ENCODE data around the gene C1orf116.

Gene C1orf116

DNA sequence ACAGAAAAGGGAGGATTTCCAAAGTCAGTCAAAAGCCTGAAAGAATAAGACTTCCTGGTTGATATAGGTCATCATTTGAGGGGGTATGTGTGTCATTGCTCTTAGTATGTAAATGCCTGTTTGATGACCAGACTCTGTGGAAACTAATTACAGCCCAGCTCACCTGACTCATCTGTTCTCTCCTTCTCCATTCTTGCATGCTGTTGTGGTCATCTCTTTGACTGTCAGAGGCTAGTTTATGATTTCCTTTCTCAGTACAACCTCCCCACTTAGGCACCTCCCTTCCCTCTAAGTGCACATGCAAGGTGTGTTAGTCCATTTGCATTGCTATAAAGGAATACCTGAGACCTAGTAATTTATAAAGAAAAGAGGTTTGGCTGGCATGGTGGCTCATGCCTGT lies 2.4 kb upstream of the C1orf116 start:
- no peak for DNase-seq (ENCODE audit: low read depth, low spot score)

DNA sequence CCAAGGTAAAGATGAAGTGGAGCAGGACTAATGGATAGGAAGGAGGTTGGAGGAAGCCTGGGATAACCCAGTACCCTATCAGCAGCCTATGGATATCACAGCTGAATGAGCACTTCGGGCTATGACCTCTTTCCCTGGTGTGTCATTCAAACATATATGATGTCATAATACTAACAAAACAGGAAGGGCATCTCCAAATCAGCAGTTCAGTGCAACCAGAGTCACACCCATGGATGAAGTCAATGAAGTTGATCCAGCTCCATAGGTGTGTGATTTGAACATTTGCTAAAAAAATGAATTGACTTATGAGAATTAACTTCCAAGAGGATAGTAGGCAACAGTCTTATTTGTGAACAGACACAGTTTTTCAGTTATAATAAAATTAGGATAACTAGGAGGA lies 1.7 kb upstream of the C1orf116 start:
- DNase-seq (ENCODE audit: low read depth, low spot score): no peak

DNA sequence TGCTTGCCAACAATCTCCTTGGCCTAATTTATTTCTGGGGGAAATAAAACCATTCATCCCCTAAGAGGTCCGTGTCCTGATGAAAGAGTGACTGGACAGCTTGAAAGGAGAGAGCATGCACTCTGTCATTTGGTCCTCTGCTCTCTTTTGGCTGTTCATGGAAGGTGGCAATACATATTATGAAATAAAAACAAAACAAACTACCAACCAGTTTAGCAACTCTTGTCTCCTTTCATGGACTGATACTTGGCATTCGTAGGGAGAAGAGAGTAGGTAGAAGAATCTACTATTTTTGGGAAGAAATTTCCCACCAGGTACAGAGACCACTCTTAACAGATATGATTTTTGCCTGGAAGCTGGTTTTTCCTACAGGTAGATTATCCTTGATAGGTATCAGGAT lies 746 bp upstream of the C1orf116 start:
- DNase-seq (ENCODE audit: low read depth, low spot score): no peak

DNA sequence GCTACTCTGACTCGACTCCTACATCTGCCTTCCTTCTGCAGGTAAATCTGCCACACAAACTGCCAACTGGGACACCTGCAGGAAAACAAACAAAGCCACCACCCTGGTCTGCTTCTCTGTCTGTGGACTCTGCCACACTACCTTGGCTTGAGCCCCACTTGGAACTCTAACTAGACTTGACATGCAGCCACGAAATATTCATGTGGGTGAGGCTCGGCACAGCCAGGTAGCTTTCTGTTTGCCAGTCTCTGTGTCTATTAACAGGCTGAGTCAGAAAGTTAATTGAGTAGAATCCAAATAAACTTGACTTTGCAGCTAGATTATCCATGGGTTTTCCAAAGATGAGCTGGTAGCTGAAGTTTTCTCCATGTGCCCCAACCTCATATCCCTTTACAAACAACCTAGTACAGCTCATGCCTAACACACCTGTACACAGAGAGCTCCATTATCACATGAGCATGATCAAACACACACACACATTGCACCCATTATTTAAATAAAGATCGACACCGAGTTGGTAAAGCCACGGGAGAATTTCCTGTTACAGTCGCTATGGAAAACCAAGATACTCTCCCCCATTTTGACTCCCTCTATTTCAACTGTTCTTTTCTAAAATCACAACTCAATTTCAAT lies 808 bp downstream of the C1orf116 start:
- DNase-seq (ENCODE audit: low read depth, low spot score): no peak

DNA sequence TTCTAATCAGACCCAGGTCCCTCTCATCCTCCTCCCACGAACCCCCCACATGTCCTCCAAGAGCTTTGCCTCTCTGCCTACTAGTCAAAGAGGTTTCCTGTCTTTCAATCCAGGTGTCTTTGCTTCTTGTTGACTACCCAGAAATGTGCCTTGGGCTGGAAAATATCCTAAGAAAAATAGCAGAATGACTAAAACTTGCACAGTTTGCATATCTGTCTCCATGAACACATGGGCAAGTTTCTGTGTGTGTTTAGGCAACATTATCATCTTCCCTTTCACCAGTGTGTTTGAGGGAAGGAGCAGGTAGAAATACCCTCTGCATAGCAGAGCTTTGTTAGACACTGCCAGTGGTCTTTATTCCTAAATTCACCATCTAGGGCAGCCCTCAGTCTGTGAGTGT lies 1.5 kb downstream of the C1orf116 start:
- DNase-seq (ENCODE audit: low read depth, low spot score): no peak

DNA sequence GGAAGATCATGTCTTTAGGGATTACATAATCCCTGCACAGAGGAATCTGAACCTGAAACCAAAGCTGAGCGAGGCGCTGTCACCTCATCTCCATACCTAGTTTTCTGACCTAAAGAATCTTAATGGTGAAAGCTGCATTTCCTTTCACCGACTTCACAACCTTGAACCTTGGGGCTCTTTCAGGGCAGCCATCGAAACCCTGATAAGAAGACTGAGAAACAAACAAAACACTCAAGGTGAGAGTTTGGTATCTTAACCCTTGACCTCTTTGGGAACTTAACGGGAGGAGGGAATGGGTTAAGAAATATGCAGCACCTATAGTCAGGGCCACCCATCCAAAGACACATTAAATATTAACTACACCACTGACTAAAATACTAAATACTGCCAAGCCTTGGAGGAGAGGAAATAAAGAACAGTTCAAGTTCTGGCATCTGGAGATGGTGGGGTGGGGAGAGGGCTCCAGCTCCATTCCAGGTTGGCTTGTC lies 2.0 kb downstream of the C1orf116 start:
- DNase-seq (ENCODE audit: low read depth, low spot score): no peak

DNA sequence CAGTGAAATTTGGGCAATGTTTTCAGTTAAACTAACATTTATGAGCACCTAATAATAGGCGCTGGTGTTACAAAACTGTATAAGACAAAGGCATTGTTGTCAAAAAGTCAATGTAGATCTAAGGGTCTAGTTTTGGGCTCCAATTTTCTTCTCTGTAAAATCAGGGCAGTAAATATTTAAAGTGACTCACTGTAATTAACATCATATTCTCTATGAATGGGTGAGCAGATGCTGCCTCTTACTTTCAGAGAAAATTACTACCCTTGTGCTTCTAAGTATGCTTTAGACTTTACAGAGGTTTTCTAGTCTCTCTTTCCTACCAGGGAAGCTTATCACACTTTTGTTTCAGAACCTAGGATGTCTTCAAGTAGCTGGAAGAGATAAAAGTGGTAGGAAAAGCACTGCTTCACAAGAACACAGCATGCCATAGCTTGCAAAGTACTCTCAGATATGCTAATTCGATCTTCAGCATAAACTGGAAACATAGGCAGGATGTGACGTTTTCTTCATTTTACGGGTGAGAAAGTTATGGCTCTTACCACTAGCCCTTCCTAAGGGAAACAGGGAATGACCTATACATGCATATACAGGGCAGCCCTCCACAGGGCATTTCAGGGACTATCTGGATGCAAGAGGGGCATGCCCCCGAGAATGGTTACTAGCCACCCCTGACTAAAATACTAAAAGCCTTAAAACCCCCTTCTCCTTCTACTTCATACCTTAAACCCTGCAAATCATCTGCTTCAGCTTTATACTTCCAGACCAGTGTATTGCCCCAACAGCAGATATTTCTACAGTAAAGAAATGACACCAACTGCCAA lies 2.6 kb downstream of the C1orf116 start:
- no peak for DNase-seq (ENCODE audit: low read depth, low spot score)

DNA sequence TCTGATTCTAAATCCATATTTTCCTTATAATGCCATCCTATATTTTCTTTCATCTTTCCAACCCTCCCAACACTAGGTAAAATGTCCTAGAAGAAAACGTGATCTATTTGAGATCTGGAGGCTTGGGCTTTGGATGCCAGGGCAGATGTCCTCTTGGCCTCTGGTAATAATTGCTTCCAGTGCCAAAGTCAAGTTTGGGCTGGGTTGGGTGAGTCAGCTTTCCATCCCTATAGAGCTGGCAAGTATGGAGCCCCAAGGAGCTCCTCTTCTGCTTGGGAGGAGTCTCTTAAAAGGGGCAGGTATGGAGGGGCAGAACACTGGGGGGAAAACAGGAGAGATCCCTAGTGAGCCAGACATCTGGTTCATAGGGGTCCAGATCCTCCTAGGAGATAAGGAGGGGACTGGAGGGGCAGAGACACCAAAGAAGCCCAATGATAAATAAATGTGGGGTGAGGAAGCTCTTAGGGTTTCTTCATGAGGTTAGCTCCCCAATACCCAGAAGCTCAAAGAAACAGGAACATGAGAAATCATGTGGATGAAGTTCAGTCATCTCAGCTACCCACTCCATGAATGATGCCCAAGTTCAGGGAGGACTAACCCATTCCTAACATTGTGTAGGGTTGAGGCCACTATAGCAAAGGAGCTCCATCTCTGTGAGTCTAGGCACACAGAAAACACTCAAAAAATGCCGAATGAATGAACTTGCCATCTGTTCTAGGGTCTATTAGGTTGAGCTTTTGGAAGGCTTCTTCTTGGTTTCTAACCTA lies 3.5 kb downstream of the C1orf116 start:
- no peak for DNase-seq (ENCODE audit: low read depth, low spot score)

DNA sequence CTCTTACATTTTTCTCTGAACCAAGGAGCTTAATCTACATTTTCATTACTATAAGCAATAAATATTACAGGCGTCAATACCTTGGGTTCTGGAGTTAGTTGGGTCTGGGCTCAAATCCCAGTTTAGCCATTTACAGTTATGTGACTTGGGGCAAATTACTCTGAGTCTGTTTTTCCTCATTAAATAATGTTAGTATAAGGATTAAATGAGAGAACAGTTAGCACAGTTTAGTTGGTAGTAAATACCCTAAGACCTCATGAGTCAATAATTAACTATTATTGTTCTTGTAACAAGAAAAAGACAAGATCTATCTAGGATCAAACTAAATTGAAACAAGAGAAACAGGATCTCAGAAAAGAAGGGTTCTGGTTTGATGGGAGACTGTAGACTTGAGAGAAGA lies 4.6 kb downstream of the C1orf116 start:
- no peak for DNase-seq (ENCODE audit: low read depth, low spot score)

DNA sequence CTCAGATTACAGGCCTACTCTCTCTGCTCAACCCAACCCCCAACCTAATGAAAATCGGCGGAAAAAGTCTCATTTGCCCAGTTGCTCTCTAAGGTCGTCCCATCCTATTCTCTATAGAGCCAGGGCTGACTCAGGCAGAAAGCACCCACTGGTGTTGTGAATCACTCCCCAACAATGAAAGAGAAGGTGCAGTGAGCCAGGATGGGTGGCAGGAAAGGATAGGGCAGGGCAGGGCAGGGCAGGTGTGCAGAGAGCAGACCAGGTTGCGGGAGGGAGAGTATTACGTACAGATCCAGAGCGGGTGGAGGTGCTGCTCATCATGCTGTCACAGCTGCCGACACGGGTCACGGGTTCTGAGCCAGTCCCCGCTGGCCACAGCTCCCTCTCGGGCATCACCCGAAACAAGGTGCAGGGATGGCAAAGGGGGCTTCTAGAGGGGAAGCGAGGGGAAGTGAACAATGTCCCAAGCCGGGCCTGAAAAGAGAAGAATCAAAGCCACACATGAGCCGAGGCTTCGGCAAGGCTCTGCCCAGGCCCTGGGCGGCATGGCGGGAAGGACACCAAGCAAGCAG lies 5.3 kb downstream of the C1orf116 start:
- DNase-seq (ENCODE audit: low read depth, low spot score): no peak

DNA sequence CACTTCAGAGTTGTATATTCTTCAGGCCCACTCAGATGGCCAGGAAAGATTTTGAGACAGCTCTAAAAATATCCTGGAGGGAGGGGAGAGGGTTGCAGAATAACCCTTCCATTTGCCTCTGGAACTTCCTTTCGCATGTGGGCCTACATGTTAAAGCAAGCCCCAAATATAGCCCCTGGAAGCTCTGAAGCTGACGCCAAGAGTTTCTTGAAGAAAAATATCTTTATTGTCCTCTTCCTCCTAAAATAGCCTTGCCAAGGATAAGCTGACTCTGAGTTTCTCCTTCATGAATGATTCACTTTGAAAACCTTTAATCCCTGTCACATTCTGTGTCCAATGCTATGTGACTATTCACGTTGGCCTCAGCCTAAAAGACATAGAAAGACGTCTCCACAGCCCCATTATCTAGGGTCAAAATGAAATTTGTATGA lies 6.4 kb downstream of the C1orf116 start:
- DNase-seq (ENCODE audit: low read depth, low spot score): no peak

DNA sequence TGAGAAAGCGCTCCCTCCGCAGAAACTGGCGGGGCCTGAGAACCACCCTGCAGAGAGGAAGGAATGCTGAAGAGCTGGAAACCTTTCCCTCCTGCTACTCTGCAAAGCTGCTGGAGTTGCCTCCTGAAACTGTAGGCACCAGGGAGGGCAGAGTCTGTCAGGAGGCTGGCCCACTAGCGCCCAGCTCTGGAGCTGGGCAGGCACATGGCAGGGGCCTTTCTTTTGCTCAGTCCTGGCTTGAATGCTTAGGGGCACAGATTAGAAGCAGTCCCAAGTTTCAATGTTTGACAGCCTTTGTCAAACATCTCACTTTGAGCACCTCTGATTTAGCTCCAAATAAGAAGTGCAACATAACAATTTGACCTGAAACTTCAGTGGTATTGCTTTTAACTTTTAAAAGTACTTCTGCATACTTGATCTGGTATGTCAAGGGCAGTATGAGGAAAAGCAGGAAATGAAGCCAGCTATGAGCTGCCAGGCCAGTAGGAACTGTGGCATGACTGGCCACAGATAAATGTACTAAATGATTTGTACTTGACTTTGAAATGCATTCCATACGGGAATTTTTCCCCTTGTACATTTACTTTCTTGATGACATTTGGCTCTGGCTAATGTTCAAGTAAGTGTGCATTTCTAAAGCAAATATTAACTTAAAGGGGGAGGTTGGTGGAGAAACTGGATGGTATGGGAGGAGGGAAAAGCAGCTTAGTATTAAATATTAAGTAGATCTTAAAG lies 7.2 kb downstream of the C1orf116 start:
- DNase-seq (ENCODE audit: low read depth, low spot score): no peak

DNA sequence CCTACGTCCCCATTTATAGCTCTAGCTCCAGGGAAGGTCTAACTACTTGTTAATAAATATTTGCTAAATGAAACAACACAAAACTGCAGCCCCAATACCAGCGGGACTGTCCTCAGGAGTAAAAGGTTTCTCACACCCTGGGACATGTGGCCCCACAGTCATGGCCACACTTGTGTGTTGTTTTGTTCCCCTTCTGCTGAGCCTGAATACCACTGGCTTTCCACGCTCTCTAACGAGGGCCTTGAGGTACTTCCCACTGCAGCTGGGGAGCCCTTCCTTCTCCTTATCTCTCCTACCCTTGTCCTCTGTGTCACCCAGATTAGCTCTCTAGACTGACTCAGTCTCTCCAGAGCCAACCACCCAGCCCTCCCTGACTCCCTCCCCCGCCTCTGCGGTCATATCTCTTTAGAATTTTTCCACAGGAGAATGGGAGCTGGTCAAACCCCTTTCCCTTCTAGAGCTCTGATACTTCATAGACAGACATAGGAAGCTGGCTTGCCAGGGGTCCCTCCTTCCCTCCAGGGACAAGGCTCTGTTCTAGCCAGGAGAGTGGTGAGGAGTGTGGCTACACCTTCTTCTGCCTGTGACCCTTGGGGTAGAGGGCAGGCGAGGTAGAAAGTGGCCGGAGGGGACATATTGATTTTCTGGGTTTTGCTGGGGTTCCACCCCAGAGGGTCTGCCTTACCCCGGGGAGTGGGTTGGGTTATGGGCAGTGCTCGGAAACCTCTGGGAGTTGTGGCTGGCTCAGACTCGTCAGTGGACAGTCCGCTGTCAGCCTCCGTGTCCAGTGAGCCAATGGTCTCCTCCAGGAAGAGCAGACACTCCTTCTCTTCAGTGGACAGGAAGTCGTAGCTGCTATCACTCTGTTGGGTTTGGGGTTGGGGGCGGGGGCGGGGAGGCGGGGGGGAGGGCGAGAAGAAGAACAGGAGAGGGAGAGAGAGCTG lies 8.1 kb downstream of the C1orf116 start:
- no peak for DNase-seq (ENCODE audit: low read depth, low spot score)

DNA sequence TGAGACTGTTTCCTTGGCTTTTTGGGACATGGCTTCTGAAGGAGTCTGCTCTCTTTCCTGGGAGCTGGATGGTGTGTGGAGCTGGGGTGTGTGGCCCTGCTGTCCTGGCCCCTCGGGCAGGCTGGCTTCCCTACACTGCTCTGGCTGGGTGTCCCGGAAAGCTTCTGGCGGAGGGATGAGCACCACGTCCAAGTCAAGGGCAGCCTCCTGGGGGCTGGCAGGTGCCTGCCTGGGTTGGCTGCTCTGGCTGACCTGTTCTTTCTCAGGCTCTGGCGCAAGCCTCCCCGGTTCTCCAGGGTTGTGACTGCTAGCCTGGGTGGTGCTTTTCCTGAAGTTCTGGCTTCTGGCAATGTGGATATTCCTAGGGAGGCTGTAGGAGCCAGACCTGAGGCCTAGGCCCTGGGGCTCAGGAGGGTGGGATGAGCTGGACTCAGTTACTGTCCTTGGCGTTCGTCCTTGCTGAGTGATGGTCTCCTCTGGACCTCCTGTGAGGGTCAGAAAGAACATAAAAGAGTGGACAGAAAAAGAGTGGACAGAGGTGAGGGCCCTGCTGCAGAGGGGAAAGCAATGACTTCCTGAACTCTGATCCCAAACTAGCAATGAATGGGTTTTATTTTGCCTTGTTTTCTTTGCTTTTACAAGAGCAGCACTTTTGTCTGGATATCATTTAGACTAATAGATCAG lies 9.4 kb downstream of the C1orf116 start:
- DNase-seq (ENCODE audit: low read depth, low spot score): no peak

DNA sequence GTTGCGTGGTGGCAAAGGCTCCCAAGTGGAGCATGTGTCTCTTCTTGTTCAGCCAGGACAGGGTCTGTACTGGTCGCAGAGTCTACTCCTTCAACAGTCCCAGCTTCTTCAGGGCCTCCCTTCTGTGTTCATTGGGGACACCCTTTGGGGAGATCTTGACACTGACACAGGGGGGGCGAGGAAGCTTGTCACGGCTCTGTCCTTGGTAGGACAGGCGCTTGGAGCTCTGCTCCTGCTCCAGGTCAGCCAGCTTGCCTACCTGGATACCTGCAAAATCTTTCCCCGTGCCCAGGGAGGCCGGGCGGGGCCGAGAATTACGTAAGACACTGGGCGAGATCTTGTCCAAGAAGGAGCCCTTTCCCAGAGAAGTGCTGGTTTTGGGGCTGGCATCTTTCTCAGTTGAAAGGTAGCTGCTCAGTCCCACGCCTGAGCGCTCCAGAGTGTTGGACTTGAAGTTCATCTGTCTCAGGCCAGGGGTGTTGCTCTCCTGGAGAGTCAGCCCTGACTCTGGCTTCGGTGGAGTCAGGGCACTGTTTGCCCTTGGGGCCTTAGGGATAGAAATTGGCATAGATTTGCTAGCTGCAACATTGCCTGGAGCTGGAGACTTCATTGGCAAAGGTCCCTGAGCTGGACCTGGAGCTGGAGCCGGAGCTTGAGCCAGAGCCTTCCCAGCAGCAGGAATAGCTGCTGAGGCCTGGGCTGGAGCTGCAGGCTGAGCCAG lies 10.5 kb downstream of the C1orf116 start:
- no peak for DNase-seq (ENCODE audit: low read depth, low spot score)

DNA sequence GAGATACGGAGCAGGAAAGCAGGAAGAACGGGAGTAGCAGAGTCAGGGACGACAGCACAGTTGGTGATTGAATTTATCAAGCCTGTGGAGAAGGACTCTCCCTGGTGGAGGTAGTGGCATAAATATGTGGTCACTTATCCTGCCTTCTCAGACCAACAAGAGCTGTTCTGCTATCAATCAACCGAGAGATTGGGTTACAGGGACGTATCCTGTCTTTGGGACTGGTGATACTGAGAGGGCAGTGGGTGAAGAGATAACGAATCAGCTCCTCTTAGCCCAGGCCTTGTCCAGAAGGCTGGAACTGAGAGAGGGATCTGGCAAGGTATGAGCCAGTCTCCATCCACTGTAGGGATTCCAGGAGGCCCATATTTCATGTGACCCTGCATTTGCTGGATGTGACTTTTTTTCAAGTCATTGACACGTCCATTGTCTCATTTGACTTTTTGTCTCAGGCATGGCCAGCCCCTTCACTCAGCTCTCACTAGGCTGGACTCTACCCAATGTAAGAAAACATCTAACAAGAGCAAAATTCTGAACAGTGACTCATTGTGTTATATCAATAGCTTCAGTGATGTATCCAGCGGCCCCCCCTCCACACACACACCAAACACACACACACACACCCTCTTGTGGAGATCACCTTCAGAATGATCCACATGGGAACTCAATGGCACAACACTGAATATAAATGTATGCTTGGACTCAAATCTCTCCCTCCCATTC lies 11.3 kb downstream of the C1orf116 start:
- no peak for DNase-seq (ENCODE audit: low read depth, low spot score)

DNA sequence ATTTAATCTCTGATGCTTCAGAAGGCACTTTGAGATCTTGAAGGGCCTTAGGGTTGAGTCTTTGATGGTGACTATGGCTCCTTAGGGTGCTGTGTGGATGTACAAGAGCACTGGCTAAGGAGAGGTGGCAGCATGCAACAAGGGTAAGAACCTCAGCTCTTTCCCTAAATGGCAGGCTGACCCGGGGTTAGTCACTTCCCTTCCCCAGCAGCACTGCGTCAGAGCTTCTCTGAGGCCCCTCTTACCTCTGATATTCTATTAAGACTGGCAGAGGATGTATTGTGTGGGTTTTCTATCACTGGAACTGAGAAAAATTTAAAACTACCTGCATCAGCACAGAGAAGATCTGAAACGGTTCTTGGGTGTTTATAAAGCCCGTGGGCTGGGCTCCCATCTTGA lies 11.8 kb downstream of the C1orf116 start:
- DNase-seq (ENCODE audit: low read depth, low spot score): no peak

DNA sequence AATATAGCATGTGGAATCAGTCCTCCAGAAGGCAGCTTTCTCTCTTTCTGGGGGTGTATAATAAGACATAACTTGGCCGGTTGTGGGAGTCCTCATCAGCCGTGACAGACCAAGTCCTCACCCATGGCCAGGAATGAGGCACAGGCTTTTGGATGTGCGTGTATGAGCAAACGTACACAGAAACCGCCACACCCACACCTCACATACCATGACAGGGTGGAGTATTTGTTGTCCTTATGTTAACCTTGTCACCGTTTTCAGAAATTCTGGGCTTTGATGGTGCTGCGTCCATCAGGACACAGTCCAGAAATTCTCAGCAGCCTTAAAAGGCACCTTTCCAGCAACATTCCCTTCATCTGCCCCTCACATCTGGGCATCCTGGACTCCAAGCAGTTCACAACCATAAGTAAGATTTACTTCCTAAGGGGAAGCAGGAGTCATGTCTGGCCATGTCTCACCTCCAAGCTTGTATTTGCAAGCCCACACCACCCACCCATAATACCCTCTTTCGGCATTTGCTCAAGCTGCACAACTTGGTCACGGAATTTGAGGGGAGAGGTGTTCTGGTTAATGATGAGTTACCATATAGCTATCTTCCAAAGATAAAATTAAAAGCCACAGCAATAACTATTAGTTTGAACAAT lies 12.4 kb downstream of the C1orf116 start:
- no peak for DNase-seq (ENCODE audit: low read depth, low spot score)
